Muscle layer of colon (tissue), 2 donors: ENCODE measurements around the gene APBB1IP.

Experiments
- H3K27ac ChIP-seq: one replicate; pipeline ENCODE4 v1.7.0; 2013; ENCODE audit warnings: low read depth, mild to moderate bottlenecking, low read length, moderate library complexity
- H3K27me3 ChIP-seq, 2 donors: one replicate each; pipeline ENCODE4 v1.7.0; 2013; ENCODE audit warnings: low read length in 2 of 2, mild to moderate bottlenecking in 2 of 2; ENCODE audit not compliant: insufficient read depth in 2 of 2, control insufficient read depth in 1 of 2
- H3K36me3 ChIP-seq: one replicate; pipeline ENCODE4 v1.7.0; 2013; ENCODE audit warnings: mild to moderate bottlenecking, low read length; ENCODE audit not compliant: insufficient read depth
- H3K4me1 ChIP-seq: one replicate; pipeline ENCODE4 v1.7.0; 2013; ENCODE audit warnings: mild to moderate bottlenecking, low read length; ENCODE audit not compliant: insufficient read depth
- H3K4me3 ChIP-seq, 2 donors: one replicate each; pipeline ENCODE4 v1.7.0; 2013; ENCODE audit warnings: low read length in 2 of 2, low read depth in 1 of 2, mild to moderate bottlenecking in 1 of 2, moderate library complexity in 1 of 2
- H3K9ac ChIP-seq: one replicate; pipeline ENCODE4 v1.7.0; 2013; ENCODE audit warnings: low read length
- H3K9me3 ChIP-seq: one replicate; pipeline ENCODE4 v1.7.0; 2013; ENCODE audit warnings: mild to moderate bottlenecking, low read length
- donor health status: abdominal sarcoma.
- donor health status: Adenocarcinoma of cecum.

The APBB1IP gene

GRCh38 chr10:26544932-26545331, 106.8 kb downstream of the APBB1IP start:
- H3K27ac ChIP-seq, result no peak overlapping the region
- H3K36me3 ChIP-seq, result no peaks in the 10 kb centered on the region
- H3K27me3 ChIP-seq, result no peaks in the 10 kb centered on the region
- no peak overlapping the region for H3K4me3 ChIP-seq
- no peak overlapping the region for H3K9ac ChIP-seq
- H3K4me1 ChIP-seq, result no peaks in the 10 kb centered on the region
- no peaks in the 10 kb centered on the region for H3K9me3 ChIP-seq

- no peaks in the 10 kb centered on the region for H3K27me3 ChIP-seq
- no peak overlapping the region for H3K4me3 ChIP-seq
- H3K27ac ChIP-seq, result no peak overlapping the region
- no peak overlapping the region for H3K9ac ChIP-seq
- H3K9me3 ChIP-seq, result peaks cover 3% of the 10 kb centered on the region
- H3K36me3 ChIP-seq, result no peaks in the 10 kb centered on the region
- H3K4me1 ChIP-seq, result no peaks in the 10 kb centered on the region
Observed at GRCh38 chr10:26550774-26551526, 112.8 kb downstream of the APBB1IP start.

- Histone ChIP-seq H3K9ac (no peak overlapping the region), H3K27ac (no peak overlapping the region), H3K36me3 (no peaks in the 10 kb centered on the region), H3K4me3 (no peak overlapping the region), H3K4me1 (no peaks in the 10 kb centered on the region), H3K27me3 (no peaks in the 10 kb centered on the region), H3K9me3 (peaks cover 3% of the 10 kb centered on the region)
Observed at GRCh38 chr10:26554246-26554645, 116.1 kb downstream of the APBB1IP start.

GRCh38 chr10:26555719-26556368, 117.7 kb downstream of the APBB1IP start:
- peaks cover 3% of the 10 kb centered on the region for H3K9me3 ChIP-seq
- no peaks in the 10 kb centered on the region for H3K36me3 ChIP-seq
- H3K4me1 ChIP-seq, result no peaks in the 10 kb centered on the region
- H3K27ac ChIP-seq, result no peak overlapping the region
- no peaks in the 10 kb centered on the region for H3K27me3 ChIP-seq
- H3K4me3 ChIP-seq, result no peak overlapping the region
- no peak overlapping the region for H3K9ac ChIP-seq

- no peaks in the 10 kb centered on the region for H3K36me3 ChIP-seq
Observed at GRCh38 chr10:26556748-26557640, 118.9 kb downstream of the APBB1IP start.

GRCh38 chr10:26557641-26558014, 119.5 kb downstream of the APBB1IP start:
- H3K27ac ChIP-seq, result no peak overlapping the region
- H3K27me3 ChIP-seq, result no peaks in the 10 kb centered on the region
- H3K9me3 ChIP-seq, result no peaks in the 10 kb centered on the region
- no peak overlapping the region for H3K4me3 ChIP-seq
- no peaks in the 10 kb centered on the region for H3K4me1 ChIP-seq
- H3K9ac ChIP-seq, result no peak overlapping the region
- H3K36me3 ChIP-seq, result no peaks in the 10 kb centered on the region

More at GRCh38 chr10:26556748-26557640, 118.9 kb downstream of the APBB1IP start:
- Histone ChIP-seq H3K9me3 (no peaks in the 10 kb centered on the region), H3K27me3 (no peaks in the 10 kb centered on the region), H3K4me3 (no peak overlapping the region), H3K9ac (no peak overlapping the region), H3K27ac (no peak overlapping the region), H3K4me1 (no peaks in the 10 kb centered on the region)

GRCh38 chr10:26566525-26567350, 128.6 kb downstream of the APBB1IP start:
- Histone ChIP-seq H3K36me3 (no peaks in the 10 kb centered on the region), H3K4me1 (no peaks in the 10 kb centered on the region), H3K9me3 (no peaks in the 10 kb centered on the region), H3K4me3 (no peak overlapping the region), H3K9ac (no peak overlapping the region), H3K27me3 (peaks cover 0 to 8% of the 10 kb centered on the region in 2 donors), H3K27ac (no peak overlapping the region)

- peaks cover 0 to 8% of the 10 kb centered on the region in 2 donors for H3K27me3 ChIP-seq
- H3K4me3 ChIP-seq, result no peak overlapping the region
- H3K27ac ChIP-seq, result no peak overlapping the region
- H3K4me1 ChIP-seq, result no peaks in the 10 kb centered on the region
- no peak overlapping the region for H3K9ac ChIP-seq
- H3K9me3 ChIP-seq, result no peaks in the 10 kb centered on the region
- H3K36me3 ChIP-seq, result no peaks in the 10 kb centered on the region
Observed at GRCh38 chr10:26567351-26567721, 129.2 kb downstream of the APBB1IP start.

- H3K27ac ChIP-seq, result no peak overlapping the region
Observed at GRCh38 chr10:26571655-26572054, 133.5 kb downstream of the APBB1IP start.

GRCh38 chr10:26573674-26574073, 135.5 kb downstream of the APBB1IP start:
- Histone ChIP-seq H3K36me3 (no peaks in the 10 kb centered on the region), H3K9ac (no peak overlapping the region), H3K9me3 (no peaks in the 10 kb centered on the region), H3K27ac (no peak overlapping the region), H3K4me1 (no peaks in the 10 kb centered on the region), H3K4me3 (no peak overlapping the region), H3K27me3 (no peaks in the 10 kb centered on the region)

More at GRCh38 chr10:26571655-26572054, 133.5 kb downstream of the APBB1IP start:
- no peaks in the 10 kb centered on the region for H3K36me3 ChIP-seq
- H3K9me3 ChIP-seq, result no peaks in the 10 kb centered on the region
- H3K4me3 ChIP-seq, result no peak overlapping the region
- H3K4me1 ChIP-seq, result no peaks in the 10 kb centered on the region
- peaks cover 0 to under 1% of the 10 kb centered on the region in 2 donors for H3K27me3 ChIP-seq
- no peak overlapping the region for H3K9ac ChIP-seq

GRCh38 chr10:26574783-26575182, 136.6 kb downstream of the APBB1IP start:
- no peaks in the 10 kb centered on the region for H3K9me3 ChIP-seq
- no peaks in the 10 kb centered on the region for H3K36me3 ChIP-seq
- H3K9ac ChIP-seq, result no peak overlapping the region
- H3K27me3 ChIP-seq, result no peaks in the 10 kb centered on the region
- no peak overlapping the region for H3K27ac ChIP-seq
- no peak overlapping the region for H3K4me3 ChIP-seq
- no peaks in the 10 kb centered on the region for H3K4me1 ChIP-seq
